ENCODE measurements around the gene GFOD1. TPM values are rescaled to one million over a fixed set of nuclear protein-coding genes. Genes with fewer than 3 reads are reported as not detected.
A peak's percentile ranks its signal among the peaks of the same experiment; 100 is the strongest.

Gene GFOD1
- total RNA-seq, 1 experiment from 2014 or later = 6.1 TPM

DNA sequence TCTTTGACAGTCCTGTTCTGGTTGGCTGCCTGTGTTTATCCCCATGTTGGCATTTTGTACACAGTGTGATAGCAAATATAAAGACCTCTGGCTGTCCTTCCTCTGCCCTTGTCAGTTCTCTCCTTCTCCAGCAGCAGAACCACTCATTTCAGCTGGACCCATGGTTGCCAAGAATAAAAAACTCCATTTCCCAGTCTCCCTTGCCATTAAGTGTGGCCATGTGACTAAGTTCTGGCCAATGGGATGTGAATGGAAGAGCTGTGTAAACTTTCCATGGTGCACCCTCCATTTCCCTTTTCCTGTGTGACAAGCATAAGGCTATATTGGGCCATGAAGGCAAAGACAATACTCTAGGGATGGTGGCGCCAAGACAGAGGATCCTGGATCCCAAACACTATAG is 80.6 kb downstream of the GFOD1 start:
- H3K9me3 Mint-ChIP-seq = no peaks in the 10 kb centered on the region
- no peak overlapping the region for H3K14ac ChIP-seq (ENCODE audit: insufficient read depth, low read length)
- no CpG with 5 or more reads among the region's 1 CpG for WGBS (ENCODE audit: extremely low coverage, insufficient read length, low lambda C conversion rate)
- peaks cover 10 to 15% of the 10 kb centered on the region in 2 experiments; a peak in 3 of 4 replicates for H3K4me1 Mint-ChIP-seq
- H2AK5ac ChIP-seq (ENCODE audit: insufficient read length, low read length) = no peak overlapping the region
- peak overlapping the region in 1 of 3 experiments; percentile 4; a peak in 1 of 7 replicates for H3K27ac Mint-ChIP-seq
- H3K4me2 ChIP-seq (ENCODE audit: insufficient read depth, insufficient read length, low read length) = no peak overlapping the region
- H3K18ac ChIP-seq (ENCODE audit: insufficient read length, low read depth, low read length) = no peak overlapping the region
- H2AFZ ChIP-seq (ENCODE audit: low read length) = no peak overlapping the region
- no peak overlapping the region for H3T11ph ChIP-seq (ENCODE audit: low read length)
- H2BK20ac ChIP-seq (ENCODE audit: low read depth, low read length, poor library complexity, severe bottlenecking) = no peak overlapping the region
- H3K4ac ChIP-seq (ENCODE audit: low read depth, low read length) = no peak overlapping the region
- H4K91ac ChIP-seq (ENCODE audit: insufficient read length, low read depth, low read length) = no peak overlapping the region
- no peak overlapping the region for H3K9ac ChIP-seq (ENCODE audit: extremely low read depth, insufficient read length, low read length)
- H3K4me1 ChIP-seq (ENCODE audit: insufficient read depth, low read length) = peaks cover 6% of the 10 kb centered on the region; the same call in 1 of the 2 replicates
- no peaks in the 10 kb centered on the region for H3K27me3 ChIP-seq (ENCODE audit: insufficient read depth, low read length)
- H2BK15ac ChIP-seq (ENCODE audit: low read depth, low read length) = no peak overlapping the region
- no peak overlapping the region for H4K5ac ChIP-seq (ENCODE audit: insufficient read length, low read depth, low read length)
- H3K56ac ChIP-seq (ENCODE audit: insufficient read length, low read depth, low read length) = no peak overlapping the region
- H3K27ac ChIP-seq (ENCODE audit: insufficient read length, low read depth, low read length) = no peak overlapping the region
- no peak for DNase-seq
- TF ChIP-seq, protein P1, sequence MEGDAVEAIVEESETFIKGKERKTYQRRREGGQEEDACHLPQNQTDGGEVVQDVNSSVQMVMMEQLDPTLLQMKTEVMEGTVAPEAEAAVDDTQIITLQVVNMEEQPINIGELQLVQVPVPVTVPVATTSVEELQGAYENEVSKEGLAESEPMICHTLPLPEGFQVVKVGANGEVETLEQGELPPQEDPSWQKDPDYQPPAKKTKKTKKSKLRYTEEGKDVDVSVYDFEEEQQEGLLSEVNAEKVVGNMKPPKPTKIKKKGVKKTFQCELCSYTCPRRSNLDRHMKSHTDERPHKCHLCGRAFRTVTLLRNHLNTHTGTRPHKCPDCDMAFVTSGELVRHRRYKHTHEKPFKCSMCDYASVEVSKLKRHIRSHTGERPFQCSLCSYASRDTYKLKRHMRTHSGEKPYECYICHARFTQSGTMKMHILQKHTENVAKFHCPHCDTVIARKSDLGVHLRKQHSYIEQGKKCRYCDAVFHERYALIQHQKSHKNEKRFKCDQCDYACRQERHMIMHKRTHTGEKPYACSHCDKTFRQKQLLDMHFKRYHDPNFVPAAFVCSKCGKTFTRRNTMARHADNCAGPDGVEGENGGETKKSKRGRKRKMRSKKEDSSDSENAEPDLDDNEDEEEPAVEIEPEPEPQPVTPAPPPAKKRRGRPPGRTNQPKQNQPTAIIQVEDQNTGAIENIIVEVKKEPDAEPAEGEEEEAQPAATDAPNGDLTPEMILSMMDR (conservative IDR thresholded peaks at IDR 0.05) = no peak
- no peak overlapping the region for H2BK120ac ChIP-seq (ENCODE audit: low read depth, low read length, poor library complexity, severe bottlenecking)
- H3K4me3 Mint-ChIP-seq = no peak overlapping the region
- H3K79me2 ChIP-seq (ENCODE audit: insufficient read depth, low read length) = no peaks in the 10 kb centered on the region
- H4K8ac ChIP-seq (replicated peaks; ENCODE audit: insufficient read length, low read depth, low read length) = no peak overlapping the region
- peaks cover 2% of the 10 kb centered on the region; the same call in 1 of the 2 replicates for H3K27me3 Mint-ChIP-seq (ENCODE audit: low read depth)
- H2BK5ac ChIP-seq (ENCODE audit: insufficient read length, low read length) = no peak overlapping the region
- H4K20me1 ChIP-seq (ENCODE audit: control insufficient read depth, insufficient read depth, insufficient read length) = no peaks in the 10 kb centered on the region
- no peak overlapping the region for H2BK12ac ChIP-seq (ENCODE audit: insufficient read length, low read depth, low read length)
- H3K23me2 ChIP-seq (ENCODE audit: insufficient read length, low read depth, low read length, poor library complexity, severe bottlenecking) = no peaks in the 10 kb centered on the region
- H3K9me3 ChIP-seq (ENCODE audit: control insufficient read depth, low read depth, low read length) = no peaks in the 10 kb centered on the region
- no peaks in the 10 kb centered on the region for H3K36me3 Mint-ChIP-seq (ENCODE audit: insufficient read depth in 1 of 3, low read depth in 3 of 3)
- no peak overlapping the region for H3K23ac ChIP-seq (ENCODE audit: insufficient read length, low read depth, low read length)
- no peaks in the 10 kb centered on the region for H3K79me1 ChIP-seq (ENCODE audit: insufficient read depth, low read depth, low read length, poor library complexity, severe bottlenecking)
